ENCODE measurements around the gene ASCL1.
A peak's percentile ranks its signal among the peaks of the same experiment; 100 is the strongest.

The ASCL1 gene

DNA sequence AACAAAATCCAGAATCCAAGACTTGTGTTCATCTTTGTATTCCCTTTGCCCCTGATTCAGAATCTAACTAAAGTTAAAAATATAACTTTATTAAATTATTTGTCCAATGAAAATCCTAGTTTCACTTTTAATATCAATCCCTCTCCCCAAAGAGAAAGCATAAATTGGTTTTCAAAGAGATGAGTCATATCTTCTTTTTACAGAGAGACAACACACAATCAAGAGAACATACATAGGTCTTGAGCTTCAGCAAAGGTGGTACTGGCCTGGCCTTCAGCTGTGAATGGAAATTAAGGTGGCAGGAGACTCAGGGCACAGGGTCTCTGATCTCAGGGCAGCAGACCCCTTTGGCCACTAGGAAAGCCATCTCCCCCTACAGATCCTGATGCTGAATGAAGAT, 4.3 kb upstream of the ASCL1 start:
- no peak for DNase-seq

DNA sequence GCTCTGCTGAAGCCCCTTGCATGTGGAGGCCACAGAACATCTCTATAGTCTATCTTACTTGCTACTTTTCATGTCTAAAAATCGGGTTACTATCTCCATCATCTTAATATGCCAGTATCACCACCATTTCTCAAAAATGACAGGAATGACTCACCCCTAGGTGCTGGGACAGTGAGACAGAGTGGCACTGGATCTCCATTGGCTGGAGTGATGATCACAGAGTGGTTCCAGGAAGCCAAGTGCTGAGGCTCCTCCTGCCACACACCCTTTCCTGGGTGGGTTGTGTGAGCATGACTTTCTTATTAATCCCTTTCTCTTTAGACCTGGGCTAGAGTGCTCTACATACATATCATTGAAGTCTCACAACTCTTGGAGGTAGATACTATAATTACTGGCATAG, 3.3 kb upstream of the ASCL1 start:
- DNase-seq: no peak

DNA sequence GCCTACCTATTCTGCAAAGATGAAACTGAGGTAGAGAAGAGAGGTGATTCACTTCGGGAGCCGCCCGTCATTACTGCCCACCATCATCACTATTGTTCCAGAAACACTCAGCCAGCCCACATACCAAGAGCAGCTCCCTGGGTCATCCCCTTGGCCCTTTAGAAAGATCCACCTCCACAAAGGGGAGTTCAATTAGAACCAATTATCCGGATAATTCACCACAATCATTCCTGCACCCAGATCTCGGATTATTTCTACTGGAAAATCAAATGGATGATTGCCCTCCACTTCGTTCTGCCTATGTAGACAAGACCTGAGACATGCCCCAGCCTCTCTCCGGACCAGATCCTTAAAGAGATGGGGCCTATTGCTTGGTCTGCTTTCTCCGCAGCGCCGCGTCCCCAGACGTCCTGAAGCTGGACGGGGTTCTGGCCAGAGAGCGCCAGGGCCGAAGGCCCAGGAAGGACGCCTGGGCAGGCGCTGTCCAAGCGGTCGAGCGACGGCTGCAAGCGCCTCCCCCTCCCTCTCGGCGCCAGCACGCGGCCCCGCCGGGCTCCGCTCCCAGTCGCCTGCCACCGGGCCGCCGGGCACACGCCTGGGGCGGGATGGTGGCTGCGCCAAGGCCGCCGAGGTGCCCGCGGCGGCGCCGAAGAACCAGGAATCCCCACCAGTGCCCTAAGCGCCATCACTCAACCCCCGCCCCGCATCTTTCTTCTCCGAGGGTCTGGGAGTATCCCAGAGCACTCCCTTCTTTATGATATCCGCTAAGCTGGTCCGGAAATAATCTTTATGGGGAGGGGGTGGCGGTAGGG, 1.3 kb upstream of the ASCL1 start:
- DNase-seq: no peak

DNA sequence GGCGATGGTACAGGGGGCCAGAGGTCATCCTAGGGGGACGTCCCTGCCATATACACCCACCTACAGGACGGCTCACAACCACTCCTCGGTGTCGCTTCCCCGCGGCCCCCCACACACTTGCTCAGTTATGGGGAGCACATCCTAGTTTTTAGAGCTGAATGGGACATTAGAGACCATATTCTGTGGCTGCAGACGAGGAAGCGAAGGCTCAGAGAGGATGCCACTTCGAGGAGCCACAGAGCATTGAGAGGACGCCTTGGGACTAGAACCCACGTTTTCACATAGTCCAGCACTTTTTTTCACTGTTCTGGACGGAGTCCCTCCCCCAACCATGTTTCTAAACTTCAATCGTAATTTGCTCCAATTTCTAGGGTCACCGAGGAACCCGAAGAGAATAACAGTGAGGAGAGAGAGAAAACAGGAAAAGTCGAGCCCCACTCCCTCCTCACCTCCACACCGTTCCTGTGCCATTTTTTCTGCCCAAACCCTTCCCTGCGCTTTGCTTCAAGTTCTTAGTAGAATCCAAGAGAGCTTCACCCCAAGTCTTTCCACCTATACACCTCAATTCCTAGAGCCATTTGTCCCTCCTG, 641 bp upstream of the ASCL1 start:
- DNase-seq: no peak

DNA sequence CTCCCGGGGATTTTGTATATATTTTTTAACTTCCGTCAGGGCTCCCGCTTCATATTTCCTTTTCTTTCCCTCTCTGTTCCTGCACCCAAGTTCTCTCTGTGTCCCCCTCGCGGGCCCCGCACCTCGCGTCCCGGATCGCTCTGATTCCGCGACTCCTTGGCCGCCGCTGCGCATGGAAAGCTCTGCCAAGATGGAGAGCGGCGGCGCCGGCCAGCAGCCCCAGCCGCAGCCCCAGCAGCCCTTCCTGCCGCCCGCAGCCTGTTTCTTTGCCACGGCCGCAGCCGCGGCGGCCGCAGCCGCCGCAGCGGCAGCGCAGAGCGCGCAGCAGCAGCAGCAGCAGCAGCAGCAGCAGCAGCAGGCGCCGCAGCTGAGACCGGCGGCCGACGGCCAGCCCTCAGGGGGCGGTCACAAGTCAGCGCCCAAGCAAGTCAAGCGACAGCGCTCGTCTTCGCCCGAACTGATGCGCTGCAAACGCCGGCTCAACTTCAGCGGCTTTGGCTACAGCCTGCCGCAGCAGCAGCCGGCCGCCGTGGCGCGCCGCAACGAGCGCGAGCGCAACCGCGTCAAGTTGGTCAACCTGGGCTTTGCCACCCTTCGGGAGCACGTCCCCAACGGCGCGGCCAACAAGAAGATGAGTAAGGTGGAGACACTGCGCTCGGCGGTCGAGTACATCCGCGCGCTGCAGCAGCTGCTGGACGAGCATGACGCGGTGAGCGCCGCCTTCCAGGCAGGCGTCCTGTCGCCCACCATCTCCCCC, 777 bp downstream of the ASCL1 start:
- no peak for DNase-seq

DNA sequence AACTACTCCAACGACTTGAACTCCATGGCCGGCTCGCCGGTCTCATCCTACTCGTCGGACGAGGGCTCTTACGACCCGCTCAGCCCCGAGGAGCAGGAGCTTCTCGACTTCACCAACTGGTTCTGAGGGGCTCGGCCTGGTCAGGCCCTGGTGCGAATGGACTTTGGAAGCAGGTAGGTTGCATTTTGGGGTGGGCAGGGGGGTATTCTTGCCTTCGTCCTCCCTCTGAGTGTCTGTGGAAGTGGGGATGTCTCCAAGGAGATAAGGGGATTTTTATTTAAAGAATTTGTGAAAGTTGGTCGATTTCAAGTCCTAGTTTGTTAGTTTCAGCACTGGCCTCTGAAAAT, 1.3 kb downstream of the ASCL1 start:
- DNase-seq: no peak

DNA sequence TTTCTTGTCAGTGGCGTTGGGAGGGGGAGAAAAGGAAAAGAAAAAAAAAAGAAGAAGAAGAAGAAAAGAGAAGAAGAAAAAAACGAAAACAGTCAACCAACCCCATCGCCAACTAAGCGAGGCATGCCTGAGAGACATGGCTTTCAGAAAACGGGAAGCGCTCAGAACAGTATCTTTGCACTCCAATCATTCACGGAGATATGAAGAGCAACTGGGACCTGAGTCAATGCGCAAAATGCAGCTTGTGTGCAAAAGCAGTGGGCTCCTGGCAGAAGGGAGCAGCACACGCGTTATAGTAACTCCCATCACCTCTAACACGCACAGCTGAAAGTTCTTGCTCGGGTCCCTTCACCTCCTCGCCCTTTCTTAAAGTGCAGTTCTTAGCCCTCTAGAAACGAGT, 1.9 kb downstream of the ASCL1 start:
- DNase-seq: no peak

DNA sequence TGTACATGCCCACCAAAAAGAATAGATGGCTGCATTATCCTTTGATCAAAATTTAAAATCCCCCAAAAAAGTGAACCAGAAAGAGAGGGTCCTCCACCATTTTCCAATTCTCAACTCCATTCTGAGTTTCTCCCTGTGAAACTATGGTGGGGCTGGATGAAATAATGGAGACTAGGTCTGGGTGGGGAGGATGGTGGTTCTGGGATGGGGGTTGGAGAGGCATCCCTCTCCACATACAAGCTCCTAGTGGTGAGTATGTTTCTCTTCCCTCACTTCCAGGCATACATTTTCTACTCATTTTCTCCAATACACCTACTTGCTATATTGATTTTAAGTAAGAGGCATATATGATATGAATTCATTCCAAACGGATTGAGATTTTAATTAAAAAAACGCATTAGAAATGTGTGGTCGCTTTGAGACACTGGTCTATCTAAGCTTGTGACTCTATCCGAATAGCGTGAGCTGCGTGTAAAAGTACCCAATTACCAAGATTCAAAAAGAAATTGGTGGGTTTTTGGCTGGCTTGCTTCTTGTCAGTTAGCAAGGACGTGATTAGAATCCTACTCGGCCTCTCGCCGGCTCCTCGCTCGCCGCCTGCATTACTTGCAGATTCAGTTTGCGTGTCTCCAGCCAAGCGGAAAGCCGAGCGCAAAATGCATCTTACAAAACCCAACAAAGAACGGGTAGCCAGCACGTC, 3.4 kb downstream of the ASCL1 start:
- no peak for DNase-seq

DNA sequence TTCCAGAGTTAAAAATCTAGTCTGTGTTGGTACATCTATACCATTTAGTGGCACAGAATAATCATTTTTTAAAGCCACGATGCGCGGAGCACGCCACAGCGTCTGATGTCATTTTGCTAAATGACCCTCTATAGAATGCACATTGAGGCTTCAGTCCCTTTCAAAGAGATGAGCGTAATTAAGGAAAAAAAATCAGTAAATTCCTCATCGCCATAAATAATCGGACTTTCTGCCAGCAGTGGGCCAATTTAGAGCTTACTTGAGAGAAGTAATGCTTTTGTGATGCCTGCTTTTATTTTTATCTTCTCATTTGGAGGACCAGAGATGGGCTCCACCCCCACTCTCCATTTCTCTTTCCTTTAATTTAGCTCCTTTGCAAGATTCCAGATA, 4.0 kb downstream of the ASCL1 start:
- peak; percentile 71 for DNase-seq

DNA sequence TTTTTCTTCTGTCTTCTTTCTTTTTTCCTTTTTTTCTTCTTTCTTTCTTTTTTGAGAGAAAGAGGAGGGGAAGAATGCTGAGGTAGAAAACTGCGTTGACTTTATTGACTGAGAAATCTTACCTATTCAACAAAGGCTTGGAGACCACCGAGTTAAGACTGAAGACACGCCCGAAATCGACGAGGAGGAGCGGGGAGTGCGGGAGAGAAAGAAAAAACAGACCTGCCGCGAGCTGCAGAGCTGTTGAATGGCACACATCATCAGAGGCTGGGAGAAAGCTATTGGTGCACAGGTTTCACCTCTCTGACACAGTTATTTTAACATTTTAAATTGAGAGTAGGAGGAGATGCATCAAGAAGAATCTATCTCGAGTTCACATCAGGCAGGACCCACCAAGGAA, 5.1 kb downstream of the ASCL1 start:
- DNase-seq: no peak

DNA sequence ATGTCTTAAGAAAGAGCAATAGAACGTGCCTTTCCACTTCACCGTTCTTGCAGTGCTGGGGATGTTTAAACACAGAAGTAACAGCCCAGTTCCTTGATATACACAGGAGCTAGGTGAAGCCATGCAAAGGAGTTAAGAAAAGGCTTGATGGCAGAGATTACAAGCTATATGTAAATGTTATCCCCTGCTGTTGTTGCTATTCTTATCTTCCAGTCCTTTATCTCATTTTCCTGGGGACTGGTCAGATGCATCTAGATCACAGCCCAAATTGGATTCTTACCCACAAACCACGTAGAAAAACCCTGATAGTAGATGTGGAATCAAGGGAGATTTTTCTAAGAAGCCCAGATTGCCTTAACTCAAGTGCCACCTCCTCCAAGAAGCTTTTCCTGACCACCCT, 5.5 kb downstream of the ASCL1 start:
- no peak for DNase-seq

DNA sequence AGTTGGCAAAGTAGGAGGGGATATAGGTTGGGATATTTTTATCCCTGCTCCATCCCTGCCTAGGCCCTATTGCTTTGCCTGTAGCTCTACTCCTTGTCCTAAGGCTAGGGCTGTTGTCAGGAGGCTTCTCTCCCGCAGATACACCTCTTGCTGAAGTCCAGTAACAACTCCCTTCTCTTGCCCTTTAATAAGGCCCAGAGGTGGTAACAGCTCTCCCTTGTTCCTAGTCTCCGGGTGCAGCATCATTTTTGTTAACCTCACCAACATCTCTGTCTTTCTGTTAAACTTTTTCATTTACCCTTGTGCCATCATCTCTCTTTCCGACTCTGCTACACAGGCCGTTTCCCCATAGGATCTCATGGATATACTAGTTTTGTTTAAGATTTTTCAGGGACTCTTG, 6.3 kb downstream of the ASCL1 start:
- DNase-seq: no peak

DNA sequence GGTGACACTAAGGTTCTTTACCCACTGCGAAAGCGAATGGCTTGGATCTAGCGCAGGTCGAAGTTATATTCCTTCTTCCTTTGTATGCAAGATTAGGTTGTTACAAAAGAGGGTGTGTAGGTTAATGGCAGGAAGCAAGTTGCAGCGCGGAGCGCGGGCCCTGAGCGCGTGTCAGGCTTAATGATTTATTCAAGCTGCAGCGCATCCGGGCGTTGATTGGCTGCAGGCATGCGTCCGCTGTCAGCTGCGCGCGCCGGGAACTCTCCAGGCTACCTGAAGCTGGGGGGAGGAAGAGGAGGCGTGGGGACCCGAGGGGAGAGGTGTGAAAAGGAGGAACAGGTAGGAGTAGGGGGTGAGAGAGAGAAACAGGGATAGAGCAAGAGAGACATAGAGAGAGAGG, 7.4 kb downstream of the ASCL1 start:
- peak; percentile 91 for DNase-seq

DNA sequence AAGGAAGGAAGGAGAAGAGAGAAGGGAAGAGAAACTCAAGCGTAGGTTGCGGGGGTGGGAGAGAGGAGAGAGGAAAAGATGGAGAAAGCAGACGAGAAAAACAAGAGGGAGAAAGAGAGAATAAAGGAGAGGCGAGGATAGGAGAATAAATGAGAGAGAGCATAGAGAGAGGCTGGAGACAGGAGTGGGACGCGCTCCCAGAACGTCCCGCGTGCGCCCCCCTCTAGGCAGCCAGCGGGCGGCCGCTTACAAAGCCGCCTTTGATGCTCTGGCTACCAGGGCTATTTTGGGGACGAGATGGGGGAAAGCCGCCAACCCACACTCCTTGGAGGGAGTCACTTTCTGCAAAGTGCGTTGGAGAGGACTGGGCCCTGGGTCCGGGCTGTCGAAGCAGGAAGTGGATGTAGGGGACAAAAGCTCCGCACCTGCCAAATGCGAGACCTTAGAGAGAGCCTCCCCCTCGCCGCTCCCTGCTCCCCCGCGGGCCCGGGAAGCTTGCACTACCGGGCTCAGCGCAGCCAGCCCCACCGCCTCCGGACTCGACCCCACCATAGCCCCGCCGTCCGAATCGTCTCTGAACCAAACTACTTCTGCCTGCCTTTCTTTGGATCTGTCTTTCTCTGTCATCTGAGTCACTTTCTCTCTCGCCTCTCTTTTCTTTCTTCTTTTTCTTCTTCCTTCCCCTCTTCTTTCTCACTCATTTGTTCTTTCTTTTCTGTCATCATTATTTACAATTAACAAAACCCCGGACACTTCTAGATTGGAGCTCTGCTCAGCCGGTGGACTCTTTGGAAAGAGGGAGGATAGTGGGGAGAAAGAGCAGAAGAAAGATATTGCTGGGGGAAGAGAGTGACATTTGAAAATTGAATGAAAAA, 8.0 kb downstream of the ASCL1 start:
- no peak for DNase-seq

DNA sequence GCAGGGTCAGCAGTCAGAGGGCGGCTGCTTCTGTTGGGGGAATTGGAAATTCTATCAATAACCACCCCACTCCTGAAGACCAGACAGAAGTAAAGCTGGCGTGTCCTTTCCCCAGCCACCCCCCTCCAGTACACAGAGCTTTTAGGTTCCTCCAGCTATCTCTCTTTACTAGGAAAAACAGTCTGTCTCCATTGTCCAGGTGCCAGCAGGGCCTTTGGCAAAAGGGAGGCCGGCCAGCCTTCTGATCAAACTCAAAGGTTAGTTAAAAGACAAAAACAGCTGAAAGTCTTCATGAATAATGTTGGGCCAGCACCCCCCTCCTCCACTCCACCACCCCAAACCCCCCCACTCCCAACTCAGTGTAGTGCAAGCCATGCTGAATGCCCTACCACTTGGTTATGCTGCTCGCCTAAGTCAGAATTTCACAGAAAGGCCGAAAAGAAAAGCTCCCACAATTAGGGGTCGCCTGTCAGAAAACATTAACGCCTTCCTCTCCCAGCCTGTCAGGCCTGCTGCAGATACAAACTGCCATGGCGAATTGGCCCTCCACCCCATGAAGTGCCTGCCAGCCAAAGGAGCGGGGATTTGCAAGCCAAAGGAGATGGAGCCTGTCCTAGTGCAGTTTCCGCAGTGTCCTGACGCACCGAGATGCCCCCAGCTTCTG, 8.9 kb downstream of the ASCL1 start:
- DNase-seq: no peak

DNA sequence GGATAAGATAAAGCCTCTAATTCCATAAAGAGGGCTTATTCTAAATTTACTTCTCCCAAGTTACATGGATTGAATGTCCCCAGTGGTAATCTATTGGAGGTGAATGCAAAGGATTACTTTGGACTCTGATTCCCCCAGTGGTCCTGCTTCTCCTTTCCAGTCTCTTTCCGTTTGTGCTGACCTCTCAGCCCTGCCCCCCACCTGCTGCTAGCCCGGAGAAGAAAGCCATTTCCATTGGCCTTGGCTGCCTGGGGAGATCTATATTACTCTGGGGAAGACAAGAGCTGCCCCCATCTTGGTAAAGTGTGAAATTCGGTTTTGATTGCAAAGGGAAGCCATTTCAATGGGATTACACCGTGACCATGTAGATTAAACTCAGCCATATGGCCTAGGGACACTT, 13.3 kb downstream of the ASCL1 start:
- DNase-seq: no peak

DNA sequence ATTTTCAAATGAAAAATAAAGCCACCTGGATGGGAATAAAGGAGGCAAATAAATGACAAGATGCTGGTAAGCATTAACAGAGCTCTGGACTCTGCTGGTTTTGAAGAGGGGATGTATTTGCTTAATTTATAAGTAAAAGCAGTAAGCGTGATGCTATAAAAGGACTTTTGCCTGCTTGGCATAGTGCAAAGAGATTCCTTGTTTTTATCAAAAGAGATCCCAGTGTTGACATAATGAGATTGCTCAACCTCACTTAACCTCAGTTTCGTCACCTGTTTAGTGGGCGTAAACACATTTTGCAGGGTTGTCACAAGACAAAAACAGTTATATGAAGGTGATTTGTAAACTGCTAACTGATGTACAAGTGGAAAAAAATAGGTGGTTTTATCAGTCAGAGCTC, 13.8 kb downstream of the ASCL1 start:
- no peak for DNase-seq

DNA sequence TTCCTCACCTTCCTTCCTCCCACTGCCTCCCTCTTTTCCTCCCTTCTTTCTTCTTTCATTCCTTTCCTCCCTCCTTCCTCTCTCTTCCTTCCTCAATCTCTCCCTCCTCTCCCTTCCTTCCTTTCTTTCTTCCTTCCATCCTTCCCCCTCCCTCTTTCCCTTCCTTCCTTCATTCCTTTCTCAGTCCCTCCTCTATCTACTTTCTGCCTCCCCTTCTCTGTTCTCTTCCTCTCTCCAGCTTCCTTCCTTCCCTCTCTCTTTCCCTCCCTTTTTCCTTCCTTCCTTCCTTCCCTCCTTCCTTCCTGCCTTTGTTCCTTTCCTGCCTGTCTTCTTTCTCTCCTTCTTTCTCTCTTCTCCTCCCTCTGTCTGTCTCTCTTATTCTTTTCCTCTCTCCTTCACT, 16.1 kb downstream of the ASCL1 start:
- DNase-seq: no peak

DNA sequence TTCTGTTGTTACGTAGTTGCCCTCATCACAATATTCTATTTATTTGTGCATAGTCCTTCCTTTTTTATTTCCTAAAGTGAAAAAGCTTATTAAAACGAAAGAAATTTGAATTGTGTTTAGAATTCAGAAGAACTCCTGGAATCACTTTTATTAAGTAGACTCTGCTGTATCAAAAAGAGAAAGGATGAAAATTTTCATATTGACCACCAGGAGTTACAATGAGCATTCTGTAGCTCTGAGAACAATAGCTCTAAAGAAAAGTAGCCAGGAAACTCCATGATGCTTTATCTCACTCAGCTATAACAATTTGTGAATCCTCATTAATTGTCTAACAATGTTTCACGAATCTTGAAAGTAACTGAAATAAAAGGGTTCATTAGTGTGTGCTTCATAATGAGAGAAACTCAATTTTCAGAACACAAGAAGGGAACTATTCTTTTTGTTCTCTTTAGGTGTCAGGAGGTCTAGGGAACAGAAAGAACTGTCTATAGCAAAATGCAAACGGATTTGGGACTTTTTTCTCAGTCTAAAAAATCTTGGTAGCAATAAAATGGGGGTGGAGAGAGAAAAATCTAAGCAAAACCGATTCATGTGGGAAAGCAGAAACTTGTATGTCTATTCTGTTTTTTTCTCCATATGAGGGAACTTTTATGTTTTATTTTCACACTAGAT, 19.3 kb downstream of the ASCL1 start:
- no peak for DNase-seq

DNA sequence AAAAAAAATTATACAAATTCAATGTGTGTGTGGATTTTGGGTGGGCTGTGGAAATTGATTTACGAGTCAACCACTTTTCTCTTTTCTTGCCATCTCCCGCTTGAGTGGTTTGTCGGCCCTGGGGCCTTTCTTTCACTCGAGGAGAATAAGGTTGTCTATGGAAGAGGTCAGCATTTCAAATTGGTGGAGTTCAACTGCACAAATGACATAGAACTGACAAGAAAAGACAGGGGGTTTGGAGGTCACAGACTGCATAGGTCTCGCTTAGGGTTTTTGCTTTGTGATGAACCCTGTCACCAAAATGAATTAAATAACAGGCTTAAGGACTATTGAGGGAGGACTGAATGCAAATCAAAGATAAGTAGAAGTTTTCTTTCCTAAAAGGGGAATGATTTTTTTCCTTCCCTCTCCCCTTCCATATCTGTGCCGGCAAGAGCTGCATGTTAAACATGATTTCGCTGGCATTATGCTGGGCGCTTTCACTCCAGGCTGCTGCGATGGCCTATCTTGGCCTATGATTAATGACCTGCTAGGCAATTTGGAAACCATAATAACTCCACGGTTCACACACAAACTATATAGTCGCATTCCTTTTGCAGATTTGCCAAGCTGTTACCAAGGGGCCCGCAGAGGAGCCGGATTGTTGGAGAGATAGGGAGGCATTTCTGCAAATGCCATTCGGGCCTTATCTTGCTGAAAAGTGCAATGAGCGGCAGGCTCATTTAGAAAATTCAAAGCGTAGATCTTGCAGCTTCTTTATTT, 20.7 kb downstream of the ASCL1 start:
- no peak for DNase-seq

DNA sequence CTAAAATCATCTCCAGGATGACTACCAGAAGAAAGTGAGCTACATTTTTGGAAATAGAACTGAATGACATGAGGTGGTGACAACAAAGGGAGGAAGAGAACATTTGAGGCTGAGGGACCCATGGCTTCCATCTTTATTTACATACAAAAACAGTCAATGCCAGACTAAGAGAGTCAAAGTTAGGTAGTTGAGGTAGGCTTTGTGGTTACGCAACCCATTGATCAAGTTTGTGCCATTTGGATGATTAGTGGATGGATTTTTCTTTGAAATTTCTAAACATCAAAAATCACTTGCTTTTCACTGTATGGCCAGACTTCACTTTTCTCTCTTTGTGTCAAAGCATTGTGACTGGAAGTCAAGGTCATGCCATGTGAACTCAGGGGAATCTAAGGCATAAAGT, 22.9 kb downstream of the ASCL1 start:
- no peak for DNase-seq
